ACHN (cell line): ENCODE data around the gene BEND7.

Experiments used
- DNase-seq: peaks from one replicate; pipeline ENCODE4 v3.0.0-alpha.2; 2015
- in situ Hi-C: cut with HindIII; loops from 2 replicates; pipeline ENCODE4 v1.10.0; 2017; ENCODE audit warnings: low sequenced_read_pairs, low pct_ligation_motif_present, low pct_unique_long_range_greater_than_20kb

Gene BEND7

GRCh38 chr10:13492493-13493180, 36.2 kb downstream of the BEND7 start:
- in situ Hi-C loops = no loop called here

GRCh38 chr10:13491747-13492360, 37.0 kb downstream of the BEND7 start:
- no peak for DNase-seq

More at GRCh38 chr10:13492493-13493180, 36.2 kb downstream of the BEND7 start:
- DNase-seq = no peak

GRCh38 chr10:13490503-13490902, 38.3 kb downstream of the BEND7 start:
- in situ Hi-C loops = no loop called here
- no peak for DNase-seq

More at GRCh38 chr10:13491747-13492360, 37.0 kb downstream of the BEND7 start:
- in situ Hi-C loops = no loop called here

DNA sequence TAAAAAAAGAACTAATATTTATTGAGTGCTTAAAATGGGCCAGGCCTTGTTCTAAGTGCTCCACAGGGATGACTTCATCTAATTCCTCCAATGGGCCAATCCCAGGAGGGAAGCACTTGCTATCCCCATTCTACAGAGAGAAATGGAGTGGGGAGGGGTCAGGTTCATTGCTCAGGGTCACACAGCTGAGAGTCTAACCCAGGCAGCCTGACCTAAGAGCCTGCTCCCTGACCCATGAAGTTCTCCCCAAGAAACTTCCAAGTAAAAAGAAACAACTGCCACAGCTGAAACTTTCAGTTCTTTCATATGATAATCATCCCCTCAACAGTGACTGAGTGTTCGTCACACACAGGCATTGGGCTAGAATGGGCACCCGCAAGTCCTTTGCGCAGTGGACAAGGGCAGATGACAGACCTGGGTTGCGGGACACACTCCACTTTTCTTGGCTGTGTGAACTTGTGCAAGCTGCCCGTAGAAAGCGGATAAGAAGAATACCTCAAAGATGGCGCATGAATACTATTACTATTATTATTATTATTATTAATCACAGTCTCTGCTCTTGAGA, 39.7 kb downstream of the BEND7 start:
- in situ Hi-C loops = no loop called here
- DNase-seq = no peak

DNA sequence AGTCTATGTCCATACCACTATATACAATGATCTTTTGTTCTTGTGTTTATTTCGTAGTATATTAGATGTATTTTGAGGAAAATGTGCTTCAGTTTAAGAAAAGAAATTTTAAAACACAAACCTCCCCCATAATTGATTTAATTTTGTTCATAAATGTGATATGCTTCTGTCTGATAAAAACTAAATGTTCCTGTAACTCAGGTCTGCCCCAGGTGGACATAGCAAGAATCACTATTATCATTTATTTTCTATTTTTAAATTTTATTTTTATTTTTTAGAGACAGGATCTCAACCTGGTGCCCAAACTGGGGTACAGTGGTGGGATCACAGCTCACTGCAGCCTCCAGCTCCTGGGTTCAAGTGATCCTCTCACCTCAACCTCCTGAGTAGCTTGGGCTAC, 43.2 kb downstream of the BEND7 start:
- in situ Hi-C loops = no loop called here
- peak; percentile 5 for DNase-seq

DNA sequence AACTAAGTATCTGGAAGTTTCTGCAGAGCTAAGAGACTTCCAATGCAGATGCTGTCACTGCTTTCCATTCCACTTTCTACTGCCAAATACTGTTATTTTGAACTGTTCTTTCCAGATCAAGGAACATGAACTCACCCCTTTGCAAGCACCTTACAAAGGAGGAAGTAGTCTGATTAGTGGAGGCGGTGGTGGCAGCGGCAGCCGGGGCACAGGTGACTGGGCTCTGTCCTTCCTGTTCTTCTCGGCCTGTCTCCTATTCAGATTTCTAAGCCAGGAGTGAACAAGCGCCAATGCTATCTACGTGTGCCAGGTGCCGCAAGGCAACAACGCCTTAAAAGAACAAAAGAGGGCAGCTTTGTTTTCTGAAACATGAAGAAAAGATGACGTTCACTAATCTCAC, 44.9 kb downstream of the BEND7 start:
- in situ Hi-C loops = no loop called here
- no peak for DNase-seq

DNA sequence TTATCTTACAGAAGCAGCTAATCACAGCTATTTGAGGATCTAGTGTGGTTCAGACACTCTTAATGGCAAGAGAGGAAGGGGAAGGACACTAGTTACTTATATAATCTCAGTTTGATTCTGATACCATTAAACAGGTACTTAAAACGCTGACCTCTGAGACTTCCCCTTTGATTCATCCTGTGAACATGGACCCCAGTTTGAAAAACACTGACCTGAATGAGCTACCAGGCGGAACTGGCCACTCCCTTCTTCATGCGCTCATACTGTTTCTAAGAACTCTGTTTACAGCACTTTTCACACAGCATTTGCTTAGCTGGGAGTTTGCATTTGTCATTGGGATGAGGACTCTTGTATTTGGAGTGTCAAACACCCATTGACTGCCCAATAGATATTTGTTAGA, 45.7 kb downstream of the BEND7 start:
- no peak for DNase-seq
- in situ Hi-C loops = no loop called here

- in situ Hi-C loops = no loop called here
- no peak for DNase-seq
Observed at GRCh38 chr10:13481690-13482089, 47.1 kb downstream of the BEND7 start.

DNA sequence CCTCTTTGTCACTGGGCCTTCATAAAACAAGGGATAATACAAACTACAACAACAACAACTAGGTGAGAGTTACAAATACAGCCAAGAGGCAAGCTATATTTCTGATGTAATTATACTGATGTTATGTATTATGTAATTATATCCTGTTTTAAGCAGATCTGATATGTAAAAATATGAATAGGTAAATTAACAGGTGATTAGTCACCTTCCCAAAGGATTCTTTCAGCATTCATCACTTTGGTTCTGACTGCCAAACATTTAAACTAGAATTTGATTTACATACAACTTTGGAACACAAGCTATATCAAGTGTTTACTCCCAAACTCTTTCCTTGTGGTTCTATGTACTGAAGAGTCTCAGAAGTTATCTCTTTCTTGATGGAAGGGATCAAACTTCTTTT, 53.7 kb downstream of the BEND7 start:
- no peak for DNase-seq
- in situ Hi-C loops = no loop called here

DNA sequence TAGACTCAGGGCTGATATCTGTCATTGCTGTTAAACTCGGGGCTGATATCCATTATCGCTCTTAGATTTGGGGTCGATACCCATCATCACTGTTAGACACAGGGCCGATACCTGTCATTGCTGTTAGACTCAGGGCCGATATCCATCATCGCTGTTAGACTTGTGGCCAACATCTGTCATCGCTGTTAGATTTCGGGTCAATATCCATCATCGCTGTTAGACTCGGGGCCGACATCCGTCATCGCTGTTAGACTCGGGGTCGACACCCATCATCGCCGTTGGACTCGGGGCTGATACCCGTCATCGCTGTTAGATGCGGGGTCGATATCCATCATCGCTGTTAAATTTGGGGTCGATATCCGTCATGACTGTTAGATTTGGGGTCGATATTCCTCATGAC, 54.8 kb downstream of the BEND7 start:
- in situ Hi-C loops = no loop called here
- no peak for DNase-seq

DNA sequence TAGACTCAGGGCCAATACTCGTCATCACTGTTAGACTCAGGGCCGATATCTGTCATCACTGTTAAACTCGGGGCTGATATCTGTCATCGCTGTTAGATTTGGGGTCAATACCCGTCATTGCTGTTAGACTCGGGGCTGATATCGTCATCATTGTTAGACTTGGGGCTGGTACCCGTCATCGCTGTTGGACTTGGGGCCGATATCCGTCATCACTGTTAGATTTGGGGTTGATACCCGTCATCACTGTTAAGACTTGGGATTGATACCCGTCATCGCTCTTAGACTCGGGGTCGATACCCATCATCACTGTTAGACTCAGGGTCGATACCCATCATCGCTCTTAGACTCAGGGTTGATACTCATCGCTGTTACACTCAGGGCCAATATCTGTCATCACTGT, 56.5 kb downstream of the BEND7 start:
- no peak for DNase-seq
- in situ Hi-C loops = no loop called here

DNA sequence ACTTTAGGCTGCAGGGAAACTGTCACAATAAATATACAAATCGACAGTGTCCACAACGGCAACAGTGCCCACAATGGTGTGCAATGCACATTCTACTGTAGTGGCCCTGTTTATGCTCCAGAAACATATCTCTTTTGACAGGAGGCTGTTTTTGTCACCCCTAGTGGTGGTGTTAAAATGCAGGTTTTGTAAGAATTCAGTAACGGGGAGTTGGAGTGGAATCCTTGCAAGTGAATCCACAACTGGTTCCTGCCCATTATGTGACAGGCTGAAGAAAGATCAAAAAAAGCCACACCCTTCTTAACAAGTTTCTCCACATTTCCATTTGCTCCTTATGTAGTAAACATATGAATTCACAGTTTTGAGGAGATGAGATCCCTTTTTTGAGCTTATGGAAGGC, 58.5 kb downstream of the BEND7 start:
- DNase-seq = no peak
- in situ Hi-C loops = no loop called here

GRCh38 chr10:13462551-13462950, 66.3 kb downstream of the BEND7 start:
- in situ Hi-C loops = no loop called here
- DNase-seq = no peak

- no peak for DNase-seq
- in situ Hi-C loops = no loop called here
Observed at GRCh38 chr10:13458687-13459012, 70.2 kb downstream of the BEND7 start.

GRCh38 chr10:13457958-13458686, 70.7 kb downstream of the BEND7 start:
- no peak for DNase-seq
- in situ Hi-C loops = no loop called here

GRCh38 chr10:13453896-13454295, 74.9 kb downstream of the BEND7 start:
- in situ Hi-C loops = no loop called here
- no peak for DNase-seq

DNA sequence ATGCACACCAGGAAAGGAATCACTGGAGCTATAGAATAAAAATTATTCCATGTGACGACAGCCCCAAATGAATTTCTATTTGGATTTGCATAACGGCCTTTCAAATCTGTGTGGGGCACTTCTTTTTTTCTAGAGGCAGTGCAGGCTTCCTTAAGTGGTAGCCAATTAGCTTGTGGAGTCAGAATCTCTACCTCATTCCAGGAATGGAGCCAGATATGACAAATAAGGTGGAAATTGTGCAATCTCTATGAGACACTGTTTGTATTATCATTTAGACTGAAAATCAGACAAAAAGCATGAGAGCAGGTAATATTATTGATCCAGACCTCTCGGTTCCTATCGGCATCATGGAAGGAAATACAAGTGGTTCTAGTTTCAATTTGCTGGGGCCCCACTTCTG, 78.7 kb downstream of the BEND7 start:
- no peak for DNase-seq
- in situ Hi-C loops = no loop called here

- DNase-seq = no peak
- in situ Hi-C loops = no loop called here
Observed at GRCh38 chr10:13449296-13449695, 79.5 kb downstream of the BEND7 start.

DNA sequence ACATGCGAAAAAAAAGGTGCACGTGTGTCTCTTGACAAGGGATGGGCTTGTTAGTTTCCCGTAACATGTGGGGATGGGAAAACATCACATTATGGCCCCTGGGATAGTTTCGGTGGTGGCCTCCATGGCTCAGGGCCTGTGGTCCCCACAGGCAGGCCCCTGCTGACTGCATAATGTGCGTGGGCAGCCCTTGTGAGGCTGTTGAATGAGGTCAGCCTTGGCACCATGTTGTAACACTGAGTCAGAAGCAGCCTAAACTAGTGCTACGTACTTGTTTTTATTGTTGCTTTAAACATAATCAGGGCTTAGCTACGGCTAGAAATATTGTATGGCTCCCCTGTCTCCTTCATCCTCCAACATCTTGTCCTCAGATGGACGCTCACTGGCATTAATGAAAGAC, 80.6 kb downstream of the BEND7 start:
- in situ Hi-C loops = no loop called here
- no peak for DNase-seq
